H1 (cell line): ENCODE data around the gene PARD3. TPM values are rescaled to one million over a fixed set of nuclear protein-coding genes. Genes with fewer than 3 reads are reported as not detected.

ENCODE experiments used
- CTCF ChIA-PET: fragments of 300-600 bp; sonication (Branson Sonifier 250); formaldehyde crosslinking; loops from one replicate; lab custom pipeline; 2021; ENCODE audit not compliant: partially characterized antibody; lab: Charles Lee
- POLR2A ChIA-PET: fragments of 300-600 bp; sonication (Branson Sonifier 250); formaldehyde crosslinking; loops from one replicate; lab custom pipeline; 2021; ENCODE audit warnings: inconsistent platforms; ENCODE audit not compliant: partially characterized antibody; lab: Charles Lee
- DNase-seq, 2 experiments: peaks; one replicate each; pipeline versions ENCODE4 v3.0.0 to v3.0.0-alpha.2; 2010 to 2022; ENCODE audit warnings: low spot score in 2 of 2, low read depth in 1 of 2, mixed read lengths in 1 of 2
- FAIRE-seq: peaks from 2 replicates; lab custom pipeline; 2011; peaks lifted over from hg19 to GRCh38; lab: Jason Lieb, UNC
- H2AFZ ChIP-seq: 2 replicates; pipeline ENCODE4 v1.8.1; 2012; ENCODE audit warnings: low read length, inconsistent platforms
- H2AK5ac ChIP-seq: 2 replicates; pipeline ENCODE4 v1.6.1; 2013; ENCODE audit warnings: low read depth, low read length
- H2BK120ac ChIP-seq: replicated peaks from 2 replicates; pipeline ENCODE3; 2013; ENCODE audit warnings: low read depth, low read length, inconsistent platforms
- H2BK12ac ChIP-seq: 2 replicates; pipeline ENCODE4 v1.6.1; 2013; ENCODE audit warnings: low read depth, low read length
- H2BK15ac ChIP-seq: 2 replicates; pipeline ENCODE4 v1.6.1; 2013; ENCODE audit warnings: low read length
- H2BK20ac ChIP-seq: 2 replicates; pipeline ENCODE4 v1.6.1; 2013; ENCODE audit warnings: low read length
- H2BK5ac ChIP-seq: 2 replicates; pipeline ENCODE4 v1.6.1; 2013; ENCODE audit warnings: low read depth, low read length
- H3K14ac ChIP-seq: 2 replicates; pipeline ENCODE4 v1.6.1; 2013; ENCODE audit warnings: inconsistent platforms; ENCODE audit not compliant: insufficient read length
- H3K18ac ChIP-seq: 2 replicates; pipeline ENCODE4 v1.6.1; 2013; ENCODE audit warnings: low read length; ENCODE audit errors: extremely low read depth
- H3K23ac ChIP-seq: 2 replicates; pipeline ENCODE4 v1.6.1; 2013; ENCODE audit warnings: inconsistent platforms; ENCODE audit not compliant: insufficient read length
- H3K23me2 ChIP-seq: 2 replicates; pipeline ENCODE4 v1.6.1; 2013; ENCODE audit warnings: low read depth, low read length
- H3K27ac ChIP-seq: 2 replicates; pipeline ENCODE4 v1.6.1; 2011; ENCODE audit warnings: low read depth, low read length, inconsistent platforms
- H3K27me3 ChIP-seq, 4 experiments: replicated peaks in 1 of 4; 1 replicate in 1 of 4; 2 replicates in 3 of 4; pipeline versions ENCODE4 v1.6.1 to v1.8.1; 2011 to 2013; ENCODE audit warnings: low read length in 3 of 4, mild to moderate bottlenecking in 3 of 4, inconsistent platforms in 2 of 4, mixed read lengths in 2 of 4, moderate library complexity in 1 of 4; ENCODE audit not compliant: control insufficient read depth in 3 of 4, insufficient read depth in 3 of 4; ENCODE audit errors: extremely low read depth in 1 of 4
- H3K36me3 ChIP-seq, 4 experiments: 2 replicates each; pipeline versions ENCODE4 v1.6.1 to v1.8.1; 2011 to 2013; ENCODE audit warnings: mild to moderate bottlenecking in 4 of 4, low read length in 3 of 4, moderate library complexity in 2 of 4, control low read depth in 1 of 4, inconsistent platforms in 1 of 4; ENCODE audit not compliant: insufficient read depth in 4 of 4, control insufficient read depth in 2 of 4
- H3K4ac ChIP-seq: replicated peaks from 2 replicates; pipeline ENCODE3; 2013; ENCODE audit warnings: low read length, low read depth, mixed read lengths, inconsistent platforms; ENCODE audit not compliant: insufficient read length
- H3K4me1 ChIP-seq, 4 experiments: replicated peaks in 1 of 4; 1 replicate in 1 of 4; 2 replicates in 3 of 4; pipeline versions ENCODE4 v1.6.1 to v1.8.1; 2011 to 2013; ENCODE audit warnings: low read length in 3 of 4, inconsistent platforms in 2 of 4, mixed read lengths in 1 of 4; ENCODE audit not compliant: insufficient read depth in 4 of 4, control insufficient read depth in 3 of 4
- H3K4me2 ChIP-seq, 2 experiments: 2 replicates each; pipeline versions ENCODE4 v1.6.1 to v1.8.1; 2011 to 2013; ENCODE audit warnings: low read depth in 2 of 2, low read length in 2 of 2, control low read depth in 1 of 2, inconsistent platforms in 1 of 2, mild to moderate bottlenecking in 1 of 2; ENCODE audit not compliant: insufficient read depth in 1 of 2
- H3K4me3 ChIP-seq, 4 experiments: fragments of 200-600, 300-600 bp in 1 of 4; sonication (generic), shearing (Covaris generic), sonication (Bioruptor Twin) in 1 of 4; 2 replicates each; pipeline versions ENCODE4 v1.5.1 to v1.8.1; 2011 to 2016; ENCODE audit warnings: low read length in 4 of 4, low read depth in 3 of 4, control low read depth in 2 of 4, inconsistent platforms in 2 of 4, mild to moderate bottlenecking in 2 of 4, mixed read lengths in 1 of 4, moderate library complexity in 1 of 4; ENCODE audit not compliant: insufficient read depth in 2 of 4; ENCODE audit errors: extremely low read depth in 1 of 4
- H3K56ac ChIP-seq: replicated peaks from 2 replicates; pipeline ENCODE3; 2013; ENCODE audit warnings: low read depth, mild to moderate bottlenecking, mixed read lengths, low read length, inconsistent platforms; ENCODE audit not compliant: insufficient read length
- H3K79me1 ChIP-seq: 2 replicates; pipeline ENCODE4 v1.6.1; 2013; ENCODE audit warnings: low read depth, low read length, control low read depth
- H3K79me2 ChIP-seq, 2 experiments: 2 replicates each; pipeline versions ENCODE4 v1.6.1 to v1.8.1; 2012 to 2013; ENCODE audit warnings: low read length in 2 of 2, mild to moderate bottlenecking in 2 of 2, inconsistent platforms in 1 of 2; ENCODE audit not compliant: insufficient read depth in 2 of 2, control insufficient read depth in 1 of 2
- H3K9ac ChIP-seq, 4 experiments: replicated peaks in 1 of 4; 1 replicate in 1 of 4; 2 replicates in 3 of 4; pipeline versions ENCODE4 v1.6.1 to v1.8.1; 2011 to 2013; ENCODE audit warnings: low read depth in 3 of 4, low read length in 3 of 4, control low read depth in 2 of 4, mild to moderate bottlenecking in 2 of 4, moderate library complexity in 2 of 4, inconsistent platforms in 1 of 4; ENCODE audit errors: extremely low read depth in 1 of 4
- H3K9me3 ChIP-seq, 2 experiments: 2 replicates each; pipeline versions ENCODE4 v1.6.1 to v1.8.1; 2012 to 2013; ENCODE audit warnings: mild to moderate bottlenecking in 2 of 2, moderate library complexity in 2 of 2, control low read depth in 1 of 2, inconsistent platforms in 1 of 2, low read depth in 1 of 2, low read length in 1 of 2, mixed read lengths in 1 of 2; ENCODE audit not compliant: insufficient read depth in 2 of 2
- H4K20me1 ChIP-seq, 2 experiments: replicated peaks in 1 of 2; 2 replicates each; pipeline versions ENCODE3 to v1.8.1; 2011 to 2013; ENCODE audit warnings: inconsistent platforms in 2 of 2, low read length in 2 of 2, mild to moderate bottlenecking in 1 of 2; ENCODE audit not compliant: insufficient read depth in 2 of 2, control insufficient read depth in 1 of 2
- H4K5ac ChIP-seq: 2 replicates; pipeline ENCODE4 v1.6.1; 2013; ENCODE audit warnings: low read length, low read depth, mixed read lengths, inconsistent platforms; ENCODE audit not compliant: insufficient read length
- H4K8ac ChIP-seq: 2 replicates; pipeline ENCODE4 v1.8.0; 2013; ENCODE audit warnings: mild to moderate bottlenecking, moderate library complexity, low read length, inconsistent platforms; ENCODE audit not compliant: insufficient read depth; ENCODE audit errors: extremely low read depth
- H4K91ac ChIP-seq: replicated peaks from 2 replicates; pipeline ENCODE3; 2013; ENCODE audit warnings: low read length, mixed read lengths, inconsistent platforms; ENCODE audit not compliant: insufficient read length
- ATF3 ChIP-seq: IDR thresholded peaks from 2 replicates; pipeline ENCODE4 v1.6.1; 2011; ENCODE audit warnings: low read depth, mild to moderate bottlenecking, low read length; ENCODE audit not compliant: insufficient read depth
- CBX5 ChIP-seq: fragments of 300-800, 300-1000 bp; sonication (generic); IDR thresholded peaks from 2 replicates; pipeline ENCODE4 v1.7.1; 2016; ENCODE audit warnings: antibody characterized with exemption, low read length, low read depth
- CEBPB ChIP-seq: IDR thresholded peaks from 2 replicates; pipeline ENCODE4 v1.6.1; 2012; ENCODE audit warnings: low read depth, low read length
- HDAC2 ChIP-seq, 2 experiments: fragments of 300-600 bp in 1 of 2; sonication (generic) in 1 of 2; IDR thresholded peaks; 2 replicates each; pipeline ENCODE4 v1.6.1; 2011 to 2012; ENCODE audit warnings: low read depth in 2 of 2, low read length in 2 of 2, mild to moderate bottlenecking in 2 of 2, moderate library complexity in 2 of 2, borderline replicate concordance in 1 of 2, inconsistent platforms in 1 of 2
- RFX5 ChIP-seq: IDR thresholded peaks from 2 replicates; pipeline ENCODE4 v1.6.1; 2011; ENCODE audit warnings: low read depth, low read length, improper control_type of control experiment, borderline replicate concordance
- RNF2 ChIP-seq: fragments of 200-900, 300-1000 bp; sonication (generic); IDR thresholded peaks from 2 replicates; pipeline ENCODE4 v1.7.1; 2016; ENCODE audit warnings: borderline replicate concordance, low read depth, mild to moderate bottlenecking, antibody characterized with exemption, low read length; ENCODE audit not compliant: poor library complexity, severe bottlenecking; ENCODE audit errors: missing control alignments
- SIN3A ChIP-seq, 2 experiments: IDR thresholded peaks in 1 of 2; conservative IDR thresholded peaks in 1 of 2; 2 replicates each; pipeline ENCODE4 v1.6.1; 2011 to 2012; ENCODE audit warnings: low read length in 2 of 2, improper control_type of control experiment in 1 of 2, low read depth in 1 of 2, mild to moderate bottlenecking in 1 of 2
- SIRT6 ChIP-seq: IDR thresholded peaks from one replicate; pipeline ENCODE4 v1.7.1; 2012; ENCODE audit warnings: low read length, inconsistent platforms
- SP2 ChIP-seq: IDR thresholded peaks from 2 replicates; pipeline ENCODE4 v1.6.1; 2012; ENCODE audit warnings: mild to moderate bottlenecking, low read length, inconsistent platforms
- SP4 ChIP-seq: IDR thresholded peaks from 2 replicates; pipeline ENCODE4 v1.6.1; 2012; ENCODE audit warnings: low read length, inconsistent platforms
- WGBS, 2 experiments: shearing (Covaris generic) in 1 of 2; methylation state at CpG; one replicate each; pipeline versions ENCODE4 v1.1.6 to v1.1.7; 2013 to 2015; ENCODE audit warnings: low lambda C conversion rate in 2 of 2, mixed read lengths in 2 of 2, inconsistent platforms in 1 of 2, low coverage in 1 of 2, missing lambda C conversion rate in 1 of 2; ENCODE audit not compliant: insufficient replicate concordance in 2 of 2, insufficient coverage in 1 of 2, insufficient read length in 1 of 2; ENCODE audit errors: extremely low coverage in 1 of 2, missing lambda C conversion rate in 1 of 2; 5-methylcytosine and 5-hydroxymethylcytosine counted together
- polyA plus RNA-seq, 7 experiments: library from polyadenylated mRNA; depleted of rRNA in 3 of 7; stranded (reverse) in 5 of 7; unstranded in 2 of 7; fragments of >200 nt in 5 of 7; fragments of 200-250 nt in 2 of 7; gene quantifications; 1 replicate in 5 of 7; 2 replicates in 1 of 7; 4 replicates in 1 of 7; pipeline versions ENCODE4 v1.2.1 to v1.2.3, GENCODE V29; 2011 to 2013; ENCODE audit warnings: missing spikeins in 2 of 7, mixed read lengths in 2 of 7
- total RNA-seq: library from RNA; stranded (reverse); fragmentation: NEBNext Ultra II Directional; extraction: Animal tissue kit (Norgen Biotek cat#: 25700); gene quantifications from 2 replicates; pipeline ENCODE4 v1.2.1, GENCODE V29; 2021
- TF ChIP-seq, protein P1 (sequence below): IDR thresholded peaks from 2 replicates; pipeline ENCODE4 v1.6.1; 2011; ENCODE audit warnings: low read length, improper control_type of control experiment

PARD3 gene
- total and polyA plus RNA-seq, 2 of the 8 experiments (the other 6 are each of a cell fraction or from before 2014, with no cell fraction given): 19.7 to 49.1 TPM

DNA sequence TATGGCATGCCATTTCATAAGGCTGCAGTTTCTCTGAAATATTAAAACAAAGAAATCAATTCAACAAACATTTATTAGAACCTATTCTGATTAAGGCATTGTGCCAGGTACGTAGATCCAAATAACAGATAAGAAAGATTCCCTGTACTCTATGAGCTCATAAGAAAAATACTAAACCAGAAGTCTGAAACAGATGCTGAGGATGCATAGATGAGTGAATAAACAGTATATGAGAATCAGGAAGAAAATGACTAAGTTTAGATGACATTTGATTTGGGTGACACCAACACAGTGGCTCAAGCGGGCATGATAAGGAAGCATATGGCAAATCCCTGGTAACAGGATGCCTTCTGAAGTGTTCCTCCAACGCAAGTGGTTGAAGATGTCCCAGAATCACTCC is 477.2 kb downstream of the PARD3 start:
- no peak overlapping the region for H3K23ac ChIP-seq
- H3K79me2 ChIP-seq: no peaks in the 10 kb centered on the region
- no peak overlapping the region for H2BK5ac ChIP-seq
- no peak overlapping the region for H2BK20ac ChIP-seq
- no peak overlapping the region for H2BK12ac ChIP-seq
- no peak overlapping the region for H3K14ac ChIP-seq
- H2AK5ac ChIP-seq: no peak overlapping the region
- no peaks in the 10 kb centered on the region for H3K4me1 ChIP-seq
- ChIA-PET CTCF (interaction anchor here (0.6 to 0.7 kb wide), 2 partner anchors 10 to 262 kb away, joined by 3 read pairs; no protein-coding TSS in a partner anchor), POLR2A (no interaction called here)
- H3K4me2 ChIP-seq: no peak overlapping the region
- no peaks in the 10 kb centered on the region for H3K23me2 ChIP-seq
- no peak overlapping the region for H3K9ac ChIP-seq
- H3K56ac ChIP-seq: no peak overlapping the region
- H3K9me3 ChIP-seq: no peaks in the 10 kb centered on the region
- FAIRE-seq (no peak), DNase-seq (no peak)
- H3K27me3 ChIP-seq: no peaks in the 10 kb centered on the region
- WGBS, 2 experiments: 82% methylated on average over 3 of the region's 3 CpGs; no CpG with 5 or more reads in 1 of the 2 experiments
- H4K8ac ChIP-seq: no peak overlapping the region
- H2AFZ ChIP-seq: no peak overlapping the region
- H4K5ac ChIP-seq: no peak overlapping the region
- no peak overlapping the region for H2BK120ac ChIP-seq
- no peak overlapping the region for H3K27ac ChIP-seq
- no peaks in the 10 kb centered on the region for H3K79me1 ChIP-seq
- H3K36me3 ChIP-seq: peaks cover 0 to 3% (median 0%) of the 10 kb centered on the region in 4 experiments; a peak in 1 of 8 replicates
- H3K4me3 ChIP-seq: no peak overlapping the region
- H4K20me1 ChIP-seq: no peaks in the 10 kb centered on the region
- no peak overlapping the region for H3K18ac ChIP-seq
- H4K91ac ChIP-seq: no peak overlapping the region
- no peak overlapping the region for H3K4ac ChIP-seq
- H2BK15ac ChIP-seq: no peak overlapping the region
- TF ChIP-seq CBX5 (no peak), SIRT6 (no peak), SIN3A (conservative IDR thresholded peaks at IDR 0.05 in 1 of 2, IDR thresholded peaks at IDR 0.05 in 1 of 2; ENCODE audit: low read depth in 1 of 2, low read length in 2 of 2) (no peak), ATF3 (no peak), CEBPB (no peak), HDAC2 (IDR thresholded peaks at IDR 0.05; ENCODE audit: borderline replicate concordance in 1 of 2, low read depth in 2 of 2, low read length in 2 of 2) (no peak), RNF2 (no peak), RFX5 (no peak), SP4 (no peak), SP2 (no peak)
- TF ChIP-seq, protein P1, sequence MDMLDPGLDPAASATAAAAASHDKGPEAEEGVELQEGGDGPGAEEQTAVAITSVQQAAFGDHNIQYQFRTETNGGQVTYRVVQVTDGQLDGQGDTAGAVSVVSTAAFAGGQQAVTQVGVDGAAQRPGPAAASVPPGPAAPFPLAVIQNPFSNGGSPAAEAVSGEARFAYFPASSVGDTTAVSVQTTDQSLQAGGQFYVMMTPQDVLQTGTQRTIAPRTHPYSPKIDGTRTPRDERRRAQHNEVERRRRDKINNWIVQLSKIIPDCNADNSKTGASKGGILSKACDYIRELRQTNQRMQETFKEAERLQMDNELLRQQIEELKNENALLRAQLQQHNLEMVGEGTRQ: no peak
